ENCODE results near the gene ADAMTS10. TPM values are rescaled to one million over a fixed set of nuclear protein-coding genes. Genes with fewer than 3 reads are reported as not detected.

Gene ADAMTS10
- total and polyA plus RNA-seq, 2 of the 8 experiments (the other 6 are each of a cell fraction or from before 2014, with no cell fraction given), result 6.9 to 17.4 TPM

DNA sequence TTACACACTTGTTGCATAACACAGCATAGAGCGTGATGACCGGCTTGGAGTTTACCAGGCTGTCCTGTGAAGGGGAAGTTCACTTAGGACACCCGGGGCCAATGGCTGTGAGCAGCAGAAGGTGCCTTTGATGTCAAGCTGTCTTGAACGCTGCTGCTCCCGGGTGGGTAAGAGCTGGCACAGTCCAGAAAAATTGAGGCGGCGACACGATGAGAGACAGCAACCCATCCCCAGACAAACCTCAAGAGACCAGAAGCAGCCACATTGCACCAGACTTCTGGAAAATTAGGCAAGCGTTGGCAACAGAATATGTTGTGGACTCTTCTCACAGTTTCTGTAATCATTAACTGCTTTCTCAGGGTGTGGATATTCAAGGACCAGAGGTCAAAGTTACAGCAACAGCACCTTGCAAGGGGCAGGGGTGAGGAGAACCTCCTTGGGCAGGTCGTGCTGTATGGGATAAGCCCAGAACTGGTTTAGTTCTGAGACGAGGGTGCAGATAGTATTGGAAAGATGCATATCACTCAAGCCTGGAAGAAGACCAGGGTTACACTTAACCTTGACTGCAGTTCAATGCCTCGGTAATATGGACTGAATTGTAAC, 30.0 kb upstream of the ADAMTS10 start (continued):
- TF ChIP-seq GTF2F1 (IDR thresholded peaks at IDR 0.05; ENCODE audit: borderline replicate concordance, low read depth, low read length) (no peak), SIX5 (IDR thresholded peaks at IDR 0.05; ENCODE audit: low read depth, low read length) (no peak)
